ENCODE measurements around the gene DPY30.
A peak's percentile ranks its signal among the peaks of the same experiment; 100 is the strongest.
"Not testable (repeated sequence)": the region's sequence is repeated elsewhere in the genome, so short reads cannot be mapped to it uniquely, and the experiment has no call there.

DPY30 gene

GRCh38 chr2:32039447-32040219 lies at the start of gene DPY30:
TSS of gene DPY30 (minus strand) at chr2:32039805. CDS start at chr2:32039456, 349 bp downstream.
- peak; percentile 74 to 76 for DNase-seq (ENCODE audit: low read depth in 2 of 2)

- DNase-seq (ENCODE audit: low read depth in 2 of 2) = no peak
These were observed 34.5 kb upstream of the DPY30 start for GRCh38 chr2:32074134-32074506.

GRCh38 chr2:32067549-32067948 lies 27.9 kb upstream of the DPY30 start:
- DNase-seq (ENCODE audit: low read depth in 2 of 2) = no peak

- DNase-seq (ENCODE audit: low read depth in 2 of 2) = no peak
These were observed 25.1 kb upstream of the DPY30 start for GRCh38 chr2:32064713-32065112.

- no peak for DNase-seq (ENCODE audit: low read depth in 2 of 2)
These were observed 24.5 kb upstream of the DPY30 start for GRCh38 chr2:32064021-32064601.

GRCh38 chr2:32063310-32064020 lies 23.9 kb upstream of the DPY30 start, which contains the start of gene SPAST:
TSS of gene SPAST (plus strand) at chr2:32063556. CDS start at chr2:32063832, 276 bp downstream.
- peak; percentile 91 to 93 for DNase-seq (ENCODE audit: low read depth in 2 of 2)

- peak in 1 of 2 experiments; percentile 9 for DNase-seq (ENCODE audit: low read depth in 2 of 2)
These were observed 22.6 kb upstream of the DPY30 start for GRCh38 chr2:32061973-32062861.

- DNase-seq (ENCODE audit: low read depth in 2 of 2) = no peak
These were observed 21.8 kb upstream of the DPY30 start for GRCh38 chr2:32061430-32061829.

- no peak for DNase-seq (ENCODE audit: low read depth in 2 of 2)
These were observed 20.7 kb upstream of the DPY30 start for GRCh38 chr2:32060266-32060665.

GRCh38 chr2:32058130-32058529 lies 18.5 kb upstream of the DPY30 start:
- no peak for DNase-seq (ENCODE audit: low read depth in 2 of 2)

GRCh38 chr2:32054583-32054982 lies 15.0 kb upstream of the DPY30 start:
- not testable (repeated sequence) for DNase-seq (ENCODE audit: low read depth in 2 of 2)

- no peak for DNase-seq (ENCODE audit: low read depth in 2 of 2)
These were observed 12.3 kb upstream of the DPY30 start for GRCh38 chr2:32051836-32052439.

GRCh38 chr2:32043561-32043960 lies 4.0 kb upstream of the DPY30 start:
- no peak for DNase-seq (ENCODE audit: low read depth in 2 of 2)

GRCh38 chr2:32034198-32034887 lies 5.3 kb downstream of the DPY30 start:
- not testable (repeated sequence) for DNase-seq (ENCODE audit: low read depth in 2 of 2)

GRCh38 chr2:32018789-32019482 lies 20.7 kb downstream of the DPY30 start:
- not testable (repeated sequence) for DNase-seq (ENCODE audit: low read depth in 2 of 2)

GRCh38 chr2:32012872-32013271 lies 26.7 kb downstream of the DPY30 start:
- DNase-seq (ENCODE audit: low read depth in 2 of 2) = no peak

GRCh38 chr2:32011485-32011960 lies 28.1 kb downstream of the DPY30 start:
- no peak for DNase-seq (ENCODE audit: low read depth in 2 of 2)

GRCh38 chr2:32010670-32011484 lies 28.7 kb downstream of the DPY30 start, which contains the start of gene MEMO1:
TSS of gene MEMO1 (minus strand) at chr2:32011008. CDS start at chr2:32010247, 761 bp downstream.
- DNase-seq (ENCODE audit: low read depth in 2 of 2) = peak; percentile 90 to 91

GRCh38 chr2:32010280-32010669 lies 29.3 kb downstream of the DPY30 start:
- peak in 1 of 2 experiments; percentile 29 for DNase-seq (ENCODE audit: low read depth in 2 of 2)
